SU-DHL-6 (cell line): ENCODE results near the gene LRRTM4.

ENCODE experiments used
- H2AFZ ChIP-seq: fragments of 200-600 bp; sonication (generic); 2 replicates; pipeline ENCODE4 v1.6.1; 2014; ENCODE audit warnings: low read depth, mild to moderate bottlenecking, moderate library complexity, mixed read lengths, antibody characterized with exemption, low read length; ENCODE audit not compliant: severe bottlenecking
- H3F3A ChIP-seq: fragments of 200-600 bp; shearing (Covaris generic); 2 replicates; pipeline ENCODE4 v1.6.0; 2016; ENCODE audit warnings: antibody characterized with exemption, mild to moderate bottlenecking; ENCODE audit not compliant: insufficient read depth
- H3K27ac ChIP-seq: fragments of 200-600 bp; sonication (generic); 2 replicates; pipeline ENCODE4 v1.5.1; 2016; ENCODE audit warnings: low read depth, mild to moderate bottlenecking, low read length, moderate library complexity, mixed read lengths
- H3K27me3 ChIP-seq: fragments of 200-600 bp; sonication (generic), shearing (Covaris generic); 2 replicates; pipeline ENCODE4 v1.6.0; 2014; ENCODE audit warnings: mild to moderate bottlenecking, low read length
- H3K36me3 ChIP-seq: fragments of 200-600 bp; sonication (generic); 2 replicates; pipeline ENCODE4 v1.6.1; 2014; ENCODE audit warnings: mild to moderate bottlenecking, low read length, mixed read lengths
- H3K4me2 ChIP-seq: fragments of 300-600, 200-600 bp; shearing (Covaris generic), sonication (generic); 2 replicates; pipeline ENCODE4 v1.6.0; 2014; ENCODE audit warnings: low read length, low read depth, mild to moderate bottlenecking; ENCODE audit not compliant: poor library complexity, severe bottlenecking
- H3K4me3 ChIP-seq: fragments of 200-600 bp; sonication (generic); 2 replicates; pipeline ENCODE4 v1.5.1; 2014; ENCODE audit warnings: antibody characterized with exemption, low read length, mild to moderate bottlenecking, mixed read lengths; ENCODE audit not compliant: insufficient read depth, poor library complexity, severe bottlenecking
- H3K79me2 ChIP-seq: fragments of 200-600 bp; sonication (generic); 2 replicates; pipeline ENCODE4 v1.6.1; 2014; ENCODE audit warnings: mild to moderate bottlenecking, low read length, moderate library complexity; ENCODE audit not compliant: insufficient read depth
- H3K9ac ChIP-seq: fragments of 200-600 bp; sonication (generic); 2 replicates; pipeline ENCODE4 v1.7.0; 2014; ENCODE audit warnings: mild to moderate bottlenecking, low read length
- H3K9me2 ChIP-seq: fragments of 200-600 bp; sonication (generic); replicated peaks from 2 replicates; pipeline ENCODE4 v1.6.1; 2014; ENCODE audit warnings: low read length; ENCODE audit not compliant: insufficient read depth
- H3K9me3 ChIP-seq: fragments of 200-600 bp; sonication (generic); 2 replicates; pipeline ENCODE4 v1.6.1; 2014; ENCODE audit warnings: low read length, mixed read lengths; ENCODE audit not compliant: insufficient read depth
- H4K20me1 ChIP-seq: fragments of 200-600 bp; sonication (generic); 2 replicates; pipeline ENCODE4 v1.6.1; 2014; ENCODE audit warnings: low read depth, mild to moderate bottlenecking, antibody characterized with exemption, low read length, moderate library complexity, mixed read lengths
- CTCF ChIP-seq: fragments of 200-600 bp; sonication (generic); IDR thresholded peaks from one replicate; pipeline ENCODE4 v1.5.1; 2017; ENCODE audit warnings: antibody characterized with exemption, mild to moderate bottlenecking, low read length, moderate library complexity; ENCODE audit not compliant: insufficient read depth, poor library complexity, severe bottlenecking
- EZH2phosphoT487 ChIP-seq: fragments of 200-600 bp; sonication (generic), shearing (Covaris generic); conservative IDR thresholded peaks from 2 replicates; pipeline ENCODE4 v1.6.1; 2018; ENCODE audit warnings: mild to moderate bottlenecking, antibody characterized with exemption, low read length, moderate library complexity, mixed read lengths

The LRRTM4 gene

GRCh38 chr2:77155511-77155910 lies 366.7 kb downstream of the LRRTM4 start:
- Histone ChIP-seq H3K27ac (no peak overlapping the region), H3K27me3 (no peaks in the 10 kb centered on the region)

GRCh38 chr2:77149565-77149964 lies 372.6 kb downstream of the LRRTM4 start:
- H3K79me2 ChIP-seq = no peaks in the 10 kb centered on the region
- H3K27me3 ChIP-seq = no peaks in the 10 kb centered on the region
- no peak overlapping the region for H3K9ac ChIP-seq
- no peak for TF ChIP-seq CTCF
- TF ChIP-seq EZH2phosphoT487 = no peak
- no peak overlapping the region for H3K27ac ChIP-seq
- no peaks in the 10 kb centered on the region for H4K20me1 ChIP-seq
- H3K9me3 ChIP-seq = no peaks in the 10 kb centered on the region
- H3F3A ChIP-seq = no peaks in the 10 kb centered on the region
- no peak overlapping the region for H3K4me3 ChIP-seq
- no peaks in the 10 kb centered on the region for H3K9me2 ChIP-seq
- no peak overlapping the region for H2AFZ ChIP-seq
- H3K36me3 ChIP-seq = no peaks in the 10 kb centered on the region
- H3K4me2 ChIP-seq = no peak overlapping the region

More at GRCh38 chr2:77155511-77155910, 366.7 kb downstream of the LRRTM4 start:
- no peaks in the 10 kb centered on the region for H3K79me2 ChIP-seq
- H3K9me2 ChIP-seq = no peaks in the 10 kb centered on the region
- no peaks in the 10 kb centered on the region for H3F3A ChIP-seq
- no peak overlapping the region for H3K4me2 ChIP-seq
- no peak overlapping the region for H3K4me3 ChIP-seq
- TF ChIP-seq CTCF (no peak), EZH2phosphoT487 (no peak)
- H3K36me3 ChIP-seq = no peaks in the 10 kb centered on the region
- H3K9ac ChIP-seq = no peak overlapping the region
- no peaks in the 10 kb centered on the region for H3K9me3 ChIP-seq
- no peaks in the 10 kb centered on the region for H4K20me1 ChIP-seq
- H2AFZ ChIP-seq = no peak overlapping the region

GRCh38 chr2:77147153-77147552 lies 375.0 kb downstream of the LRRTM4 start:
- H3K9me3 ChIP-seq = peaks cover 8% of the 10 kb centered on the region; the same call in 1 of the 2 replicates
- H4K20me1 ChIP-seq = no peaks in the 10 kb centered on the region
- H3K79me2 ChIP-seq = no peaks in the 10 kb centered on the region
- no peaks in the 10 kb centered on the region for H3K9me2 ChIP-seq
- no peak overlapping the region for H2AFZ ChIP-seq
- H3K27me3 ChIP-seq = no peaks in the 10 kb centered on the region
- H3K9ac ChIP-seq = no peak overlapping the region
- no peak overlapping the region for H3K27ac ChIP-seq
- no peak overlapping the region for H3K4me3 ChIP-seq
- TF ChIP-seq EZH2phosphoT487 (no peak), CTCF (no peak)
- peaks cover 6% of the 10 kb centered on the region for H3K36me3 ChIP-seq
- no peaks in the 10 kb centered on the region for H3F3A ChIP-seq
- no peak overlapping the region for H3K4me2 ChIP-seq

DNA sequence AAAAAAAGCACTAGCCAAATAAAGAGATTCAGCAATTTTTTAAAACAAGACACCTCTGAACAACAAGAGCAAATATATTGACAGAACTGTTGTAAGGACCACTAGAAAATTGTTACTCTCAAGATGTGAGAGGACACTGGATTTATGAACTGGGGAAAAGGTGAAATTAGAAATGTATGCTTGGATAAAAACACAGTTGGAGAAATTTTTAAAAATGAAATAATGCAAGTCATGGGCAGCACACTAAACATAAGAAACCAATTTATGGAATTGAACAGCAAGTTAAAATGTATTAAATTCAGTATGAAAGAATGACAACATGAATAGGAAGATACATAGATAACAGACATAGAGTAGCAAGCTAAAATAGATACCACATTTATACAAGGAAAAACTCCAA lies 377.4 kb downstream of the LRRTM4 start:
- H2AFZ ChIP-seq = no peak overlapping the region
- H3K9ac ChIP-seq = no peak overlapping the region
- H4K20me1 ChIP-seq = no peaks in the 10 kb centered on the region
- no peak overlapping the region for H3K27ac ChIP-seq
- no peaks in the 10 kb centered on the region for H3K79me2 ChIP-seq
- no peak overlapping the region for H3K4me2 ChIP-seq
- H3K9me2 ChIP-seq = no peaks in the 10 kb centered on the region
- H3K4me3 ChIP-seq = no peak overlapping the region
- peaks cover 8% of the 10 kb centered on the region; the same call in 1 of the 2 replicates for H3K9me3 ChIP-seq
- no peaks in the 10 kb centered on the region for H3K27me3 ChIP-seq
- no peaks in the 10 kb centered on the region for H3F3A ChIP-seq
- no peak for TF ChIP-seq EZH2phosphoT487
- no peak for TF ChIP-seq CTCF
- peaks cover 6% of the 10 kb centered on the region for H3K36me3 ChIP-seq
